Measurements from ENCODE around the gene RUSC2.

Gene RUSC2, protein sequence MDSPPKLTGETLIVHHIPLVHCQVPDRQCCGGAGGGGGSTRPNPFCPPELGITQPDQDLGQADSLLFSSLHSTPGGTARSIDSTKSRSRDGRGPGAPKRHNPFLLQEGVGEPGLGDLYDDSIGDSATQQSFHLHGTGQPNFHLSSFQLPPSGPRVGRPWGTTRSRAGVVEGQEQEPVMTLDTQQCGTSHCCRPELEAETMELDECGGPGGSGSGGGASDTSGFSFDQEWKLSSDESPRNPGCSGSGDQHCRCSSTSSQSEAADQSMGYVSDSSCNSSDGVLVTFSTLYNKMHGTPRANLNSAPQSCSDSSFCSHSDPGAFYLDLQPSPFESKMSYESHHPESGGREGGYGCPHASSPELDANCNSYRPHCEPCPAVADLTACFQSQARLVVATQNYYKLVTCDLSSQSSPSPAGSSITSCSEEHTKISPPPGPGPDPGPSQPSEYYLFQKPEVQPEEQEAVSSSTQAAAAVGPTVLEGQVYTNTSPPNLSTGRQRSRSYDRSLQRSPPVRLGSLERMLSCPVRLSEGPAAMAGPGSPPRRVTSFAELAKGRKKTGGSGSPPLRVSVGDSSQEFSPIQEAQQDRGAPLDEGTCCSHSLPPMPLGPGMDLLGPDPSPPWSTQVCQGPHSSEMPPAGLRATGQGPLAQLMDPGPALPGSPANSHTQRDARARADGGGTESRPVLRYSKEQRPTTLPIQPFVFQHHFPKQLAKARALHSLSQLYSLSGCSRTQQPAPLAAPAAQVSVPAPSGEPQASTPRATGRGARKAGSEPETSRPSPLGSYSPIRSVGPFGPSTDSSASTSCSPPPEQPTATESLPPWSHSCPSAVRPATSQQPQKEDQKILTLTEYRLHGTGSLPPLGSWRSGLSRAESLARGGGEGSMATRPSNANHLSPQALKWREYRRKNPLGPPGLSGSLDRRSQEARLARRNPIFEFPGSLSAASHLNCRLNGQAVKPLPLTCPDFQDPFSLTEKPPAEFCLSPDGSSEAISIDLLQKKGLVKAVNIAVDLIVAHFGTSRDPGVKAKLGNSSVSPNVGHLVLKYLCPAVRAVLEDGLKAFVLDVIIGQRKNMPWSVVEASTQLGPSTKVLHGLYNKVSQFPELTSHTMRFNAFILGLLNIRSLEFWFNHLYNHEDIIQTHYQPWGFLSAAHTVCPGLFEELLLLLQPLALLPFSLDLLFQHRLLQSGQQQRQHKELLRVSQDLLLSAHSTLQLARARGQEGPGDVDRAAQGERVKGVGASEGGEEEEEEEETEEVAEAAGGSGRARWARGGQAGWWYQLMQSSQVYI (N-terminal part only)

DNA sequence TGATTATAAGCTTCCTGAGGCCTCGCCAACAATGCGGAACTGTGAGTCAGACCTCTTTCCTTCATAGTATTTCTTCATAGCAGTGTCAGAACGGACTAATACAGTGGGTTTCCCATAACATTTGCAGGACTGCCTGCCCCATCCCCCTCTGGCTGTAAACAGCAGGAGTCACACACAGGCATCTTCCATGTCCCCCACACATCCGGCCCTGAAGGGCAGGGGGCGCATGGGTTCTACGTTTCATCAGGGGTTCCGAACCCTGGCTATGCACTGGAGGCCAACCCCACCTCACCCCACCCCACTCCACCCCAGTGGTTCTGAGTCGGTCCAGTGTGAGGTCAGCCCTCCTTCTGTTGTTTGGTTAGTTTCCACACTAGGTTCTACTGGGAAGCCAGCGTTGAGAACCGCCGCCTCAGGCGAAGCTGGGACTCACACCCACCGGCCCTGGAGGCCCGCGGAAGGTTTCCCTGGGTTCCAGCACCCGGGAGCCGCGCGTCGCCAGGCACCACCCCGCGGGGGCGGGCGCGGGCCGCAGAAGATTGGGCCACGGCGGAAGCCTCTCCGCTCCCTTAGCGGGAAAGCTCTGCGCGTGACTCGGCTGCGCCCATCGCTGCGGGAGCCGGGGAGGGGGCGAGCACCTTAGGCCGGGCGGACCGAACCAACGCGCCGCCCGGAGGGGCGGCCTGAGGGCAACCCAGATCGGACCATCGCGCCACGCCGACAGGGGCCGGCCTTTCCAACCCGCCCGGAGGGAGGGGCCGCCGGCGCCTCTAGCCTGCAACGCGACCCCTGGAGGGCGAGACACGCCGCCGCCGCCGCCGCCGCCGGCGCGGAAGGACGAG, at the start of gene RUSC2:
Gene RUSC2, plus strand, starts transcription at position 799 of the 842 bp plus-strand sequence. CDS start 56,411 bp downstream, outside the sequence.
- DNase-seq (ENCODE audit: low spot score): peak; percentile 84

DNA sequence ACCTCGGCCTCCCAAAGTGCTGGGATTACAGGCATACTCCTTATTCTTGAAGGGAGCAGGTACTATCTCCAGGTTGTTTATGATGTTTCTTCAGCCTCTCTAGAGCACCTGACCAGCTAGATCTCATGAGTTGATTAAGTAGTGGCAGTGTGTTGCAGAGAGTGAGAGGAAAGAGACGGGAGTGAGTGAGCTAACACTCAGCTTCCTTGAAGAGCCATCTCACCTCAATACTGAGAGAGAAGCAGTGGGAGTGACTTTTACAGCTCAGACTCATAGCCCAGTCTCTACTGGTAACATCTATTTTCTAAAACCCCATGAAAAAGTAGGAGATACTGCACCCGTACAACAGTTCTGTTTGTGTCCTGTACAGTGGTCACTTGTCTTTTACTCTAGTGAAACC, 43.9 kb upstream of the RUSC2 start:
- DNase-seq (ENCODE audit: low spot score): no peak

- no peak for DNase-seq (ENCODE audit: low spot score)
Observed at GRCh38 chr9:35448496-35448895, 41.4 kb upstream of the RUSC2 start.

DNA sequence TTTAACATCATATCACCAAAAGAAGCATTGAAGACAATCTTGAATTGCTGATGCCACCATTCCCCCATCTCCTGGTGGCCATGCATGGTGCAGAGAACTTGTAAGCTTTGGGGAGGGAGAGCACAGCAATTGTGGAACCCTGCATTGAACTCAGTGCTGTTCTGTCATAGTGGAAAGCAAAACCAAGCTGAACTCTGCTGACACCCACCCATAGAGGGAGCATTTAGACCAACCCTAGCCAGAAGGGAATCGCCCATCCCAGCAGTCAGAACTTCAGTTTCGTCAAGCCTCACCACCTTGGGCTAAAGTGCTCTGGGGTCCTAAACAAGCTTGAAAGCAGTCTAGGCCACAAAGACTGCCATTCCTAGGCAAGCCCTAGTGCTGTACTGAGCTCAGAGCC, 37.4 kb upstream of the RUSC2 start:
- DNase-seq (ENCODE audit: low spot score): no peak

DNA sequence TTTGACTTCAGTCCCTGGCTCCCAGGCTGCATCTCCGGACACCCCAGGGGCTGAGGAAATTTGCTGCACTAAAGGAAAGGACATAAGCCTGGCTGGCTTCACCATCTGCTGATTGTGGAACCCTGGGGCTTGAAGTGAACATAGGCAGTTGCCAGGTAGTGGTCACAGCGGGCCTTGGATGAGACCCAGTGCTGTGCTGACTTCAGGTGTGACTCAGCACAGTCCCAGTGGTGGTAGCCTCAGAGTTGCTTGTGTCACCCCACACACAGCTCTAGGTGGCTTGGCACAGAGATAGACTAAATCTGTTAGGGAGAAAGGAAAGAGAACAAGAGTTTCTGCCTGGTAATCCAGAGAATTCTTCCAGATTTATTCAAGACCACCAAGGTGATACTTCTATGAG, 36.1 kb upstream of the RUSC2 start:
- DNase-seq (ENCODE audit: low spot score): no peak

- no peak for DNase-seq (ENCODE audit: low spot score)
Observed at GRCh38 chr9:35464141-35465025, 25.5 kb upstream of the RUSC2 start.

DNA sequence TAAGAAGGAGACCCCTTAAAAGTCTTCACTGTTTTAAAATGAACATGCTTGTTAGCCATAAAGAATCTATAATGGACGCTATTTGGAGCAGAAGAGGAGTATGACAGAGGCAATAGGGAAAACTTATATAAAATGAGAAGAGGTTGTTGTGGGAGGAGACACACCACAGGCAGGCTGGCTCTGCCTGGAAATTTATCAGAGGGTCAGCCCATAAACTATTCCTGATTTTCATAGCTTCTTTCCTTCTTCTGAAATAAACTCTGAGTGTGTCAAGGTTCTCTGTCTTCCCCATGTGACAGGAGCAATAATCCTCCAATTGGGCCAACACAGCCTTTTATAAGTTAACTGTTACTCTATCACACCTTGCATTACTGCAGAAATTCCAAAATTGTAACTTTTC, 19.6 kb upstream of the RUSC2 start:
- no peak for DNase-seq (ENCODE audit: low spot score)

DNA sequence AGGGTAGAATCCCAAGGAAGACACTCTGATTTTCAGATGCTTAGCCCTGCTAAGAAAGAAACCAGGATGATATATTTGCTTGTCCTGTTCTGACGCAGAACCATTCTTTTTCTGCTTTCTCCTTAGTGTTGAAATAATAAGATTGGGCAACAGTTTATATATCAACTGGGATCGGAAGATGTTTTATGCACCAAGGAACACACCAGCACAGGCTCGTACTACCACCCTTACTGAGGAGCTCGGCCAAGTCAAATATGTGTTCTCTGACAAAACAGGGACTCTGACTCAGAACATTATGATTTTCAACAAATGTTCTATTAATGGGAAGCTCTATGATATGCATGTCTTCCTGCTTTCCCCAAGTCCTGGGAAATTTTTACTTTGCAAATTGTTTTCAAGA, 19.0 kb upstream of the RUSC2 start:
- no peak for DNase-seq (ENCODE audit: low spot score)

DNA sequence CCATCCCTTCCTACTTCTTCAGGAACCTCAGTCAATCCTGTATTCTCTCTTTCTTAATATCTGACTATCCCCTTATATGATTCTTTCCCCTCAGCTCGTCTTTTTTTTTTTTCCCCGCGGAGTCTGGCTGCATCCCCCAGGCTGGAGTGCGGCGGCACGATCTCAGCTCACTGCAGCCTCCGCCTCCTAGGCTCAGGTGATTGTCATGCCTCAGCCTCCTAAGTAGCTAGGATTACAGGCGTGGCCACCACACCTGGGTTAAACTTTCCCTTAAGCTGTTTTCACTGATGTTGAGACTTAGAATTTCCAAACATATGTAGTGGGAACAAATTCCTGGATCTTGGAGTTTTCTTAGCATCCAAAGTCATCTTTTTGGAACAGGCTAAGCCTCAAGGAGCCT, 13.3 kb upstream of the RUSC2 start:
- DNase-seq (ENCODE audit: low spot score): no peak

GRCh38 chr9:35477211-35477855, 12.6 kb upstream of the RUSC2 start:
- peak; percentile 82 for DNase-seq (ENCODE audit: low spot score)

- DNase-seq (ENCODE audit: low spot score): no peak
Observed at GRCh38 chr9:35478871-35479270, 11.0 kb upstream of the RUSC2 start.

DNA sequence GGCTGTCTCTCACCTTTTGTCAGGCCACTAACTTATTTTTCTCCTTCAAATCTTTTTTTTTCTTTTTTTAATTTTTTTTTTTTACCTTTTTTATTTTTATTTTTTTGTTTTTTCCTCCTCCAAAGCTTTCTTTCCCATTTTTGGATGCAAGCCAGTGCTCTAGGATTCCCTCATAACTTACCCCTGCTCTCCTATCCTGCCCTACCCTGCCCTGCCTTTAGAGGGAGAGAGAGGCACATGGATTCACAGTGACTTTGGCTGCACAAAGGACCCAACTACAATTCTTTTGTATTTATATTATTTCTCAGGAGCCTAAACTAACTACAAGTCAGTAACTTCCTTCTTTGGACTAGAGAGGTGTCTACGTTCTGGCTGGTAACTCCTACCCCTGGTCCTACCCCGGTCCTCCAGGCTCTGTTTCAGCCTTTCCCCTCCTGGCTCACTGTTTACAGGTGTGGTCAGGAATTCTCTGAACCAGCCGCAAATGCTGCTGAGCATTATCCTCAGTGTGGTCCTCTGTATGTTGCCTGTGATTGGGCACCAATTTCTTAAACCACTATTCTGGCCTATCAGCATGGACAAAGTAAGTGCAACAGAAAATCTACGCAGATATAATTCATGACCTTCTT, 8.4 kb upstream of the RUSC2 start:
- peak; percentile 32 for DNase-seq (ENCODE audit: low spot score)

GRCh38 chr9:35482071-35482470, 7.8 kb upstream of the RUSC2 start:
- no peak for DNase-seq (ENCODE audit: low spot score)

DNA sequence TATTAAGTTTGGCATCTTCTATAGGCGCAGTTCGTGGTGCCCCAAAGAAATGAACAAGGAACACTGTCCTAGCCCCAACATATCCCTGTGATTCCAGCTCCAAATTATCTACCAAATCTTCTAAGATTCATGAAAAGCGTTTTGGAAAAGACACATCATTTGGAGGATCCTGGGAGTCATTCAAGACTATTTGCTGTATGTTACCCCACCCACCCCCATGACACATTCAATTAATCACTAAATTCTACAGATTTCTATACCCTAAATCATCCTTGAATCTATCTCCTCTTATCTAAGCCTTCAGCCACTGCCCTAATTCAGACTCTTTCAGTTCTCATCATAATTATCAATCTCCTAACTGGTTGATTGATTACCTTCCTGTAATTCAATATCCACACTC, 5.5 kb upstream of the RUSC2 start:
- no peak for DNase-seq (ENCODE audit: low spot score)

GRCh38 chr9:35487081-35487480, 2.8 kb upstream of the RUSC2 start:
- DNase-seq (ENCODE audit: low spot score): no peak

DNA sequence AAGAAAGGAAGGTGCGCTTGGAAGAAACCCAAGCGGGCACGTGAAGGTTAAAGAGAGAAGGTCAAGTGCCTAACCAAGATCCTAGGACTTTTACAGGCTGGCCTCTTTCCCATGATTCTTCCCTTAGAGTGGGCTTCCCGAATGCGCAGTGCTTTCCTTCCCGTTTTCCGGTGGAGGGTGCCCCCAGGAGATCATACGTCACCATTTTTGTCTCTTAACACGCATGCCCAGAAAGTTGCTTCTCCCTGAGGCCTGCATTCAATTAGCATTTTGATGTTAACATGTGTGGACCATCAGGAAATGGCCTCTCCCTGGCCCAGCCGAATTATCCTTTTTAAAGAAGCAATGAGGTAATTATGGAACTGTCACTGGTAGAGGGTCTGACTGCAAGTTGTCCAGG, 1.9 kb upstream of the RUSC2 start:
- no peak for DNase-seq (ENCODE audit: low spot score)

DNA sequence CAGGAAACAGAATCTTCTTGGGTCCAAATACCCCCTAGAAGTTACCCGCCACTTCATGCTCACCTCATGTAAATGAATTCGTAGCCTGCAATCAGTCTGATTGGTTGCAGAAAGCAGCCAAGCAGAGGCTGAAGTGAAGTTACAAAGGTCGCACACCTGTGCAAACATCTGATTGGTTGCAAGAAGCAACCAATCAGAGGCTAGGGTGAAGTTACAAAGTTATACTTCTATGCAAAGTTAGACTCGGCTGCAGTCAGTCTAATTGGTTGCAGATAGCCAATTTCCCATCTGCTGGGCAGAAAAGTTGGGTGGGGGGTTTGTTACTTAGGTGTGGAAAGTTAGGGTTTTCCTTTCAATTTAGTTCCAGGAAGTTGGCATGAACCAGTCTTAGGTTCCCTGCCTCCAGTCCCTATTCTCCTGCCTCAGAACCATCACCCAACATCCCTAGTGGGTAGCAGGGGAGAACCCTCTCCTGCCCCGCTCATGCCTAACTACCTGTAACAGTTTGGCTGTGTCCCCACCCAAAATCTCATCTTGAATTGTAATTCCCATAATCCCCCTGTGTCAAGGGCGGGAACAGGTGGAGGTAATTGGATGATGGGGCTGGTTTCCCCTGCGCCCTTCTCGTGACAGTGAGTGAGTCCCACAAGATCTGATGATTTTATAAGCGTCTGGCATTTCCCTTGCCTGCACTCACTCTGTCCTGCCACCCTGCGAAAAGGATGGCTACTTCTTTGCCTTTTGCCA, 1.2 kb upstream of the RUSC2 start:
- DNase-seq (ENCODE audit: low spot score): no peak

DNA sequence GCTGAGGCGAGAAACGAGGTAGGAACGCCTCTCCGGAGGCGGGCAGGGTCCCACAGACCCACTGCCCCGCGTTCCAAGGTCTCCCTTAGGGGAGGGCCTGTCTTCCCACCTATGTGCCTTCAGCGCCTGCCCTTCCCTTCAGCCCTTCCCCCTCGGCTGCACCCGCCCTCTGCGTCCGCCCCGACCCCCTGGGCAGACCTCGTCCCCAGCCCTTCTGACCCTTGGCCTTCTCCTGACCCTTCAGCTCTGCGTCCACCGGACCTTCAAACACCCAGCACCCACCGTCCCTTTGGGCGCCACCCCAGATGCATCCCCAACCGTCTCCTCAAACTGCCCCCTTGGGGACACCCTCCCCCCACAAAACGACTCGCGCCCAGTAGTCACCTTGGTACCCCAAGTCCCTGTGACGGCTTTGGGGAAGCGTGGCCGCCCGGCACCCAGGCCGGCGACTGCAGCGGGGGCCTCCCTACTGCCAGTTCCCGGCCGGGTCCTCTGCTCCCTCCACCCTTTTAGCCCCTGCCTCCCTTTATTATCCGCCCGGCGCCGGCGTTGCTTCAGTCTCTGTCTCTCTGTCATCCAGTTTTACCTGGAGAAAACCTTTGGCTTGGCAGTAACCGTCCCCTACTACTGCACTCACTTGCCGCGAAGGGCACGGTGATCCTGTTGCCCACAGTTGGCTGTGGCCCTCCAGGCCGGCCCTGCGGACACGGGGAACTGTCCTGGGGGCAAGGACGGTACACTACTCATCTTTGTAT, 421 bp downstream of the RUSC2 start:
- DNase-seq (ENCODE audit: low spot score): peak; percentile 38

Data from globus pallidus (tissue), 1 donor.